Sigmoid colon (tissue), 7 donors: ENCODE measurements around the gene AUNIP. TPM values are rescaled to one million over a fixed set of nuclear protein-coding genes. Genes with fewer than 3 reads are reported as not detected.

Source experiments
- DNase-seq: peaks from one replicate; pipeline ENCODE4 v3.0.0-alpha.2; 2019
- H3K27ac ChIP-seq, 4 donors: fragments of 200-600 bp; sonication (generic); one replicate each; pipeline ENCODE4 v1.5.1; 2016 to 2019; ENCODE audit warnings: mild to moderate bottlenecking in 1 of 4
- H3K27me3 ChIP-seq, 3 donors: fragments of 200-600 bp; sonication (generic); one replicate each; pipeline ENCODE4 v1.5.1; 2019; ENCODE audit warnings: mild to moderate bottlenecking in 1 of 3
- H3K36me3 ChIP-seq, 4 donors: fragments of 200-600 bp; sonication (generic); one replicate each; pipeline ENCODE4 v1.5.1; 2016 to 2019
- H3K4me1 ChIP-seq, 4 donors: fragments of 200-600 bp; sonication (generic); one replicate each; pipeline ENCODE4 v1.5.1; 2017 to 2019
- H3K4me3 ChIP-seq, 4 donors: fragments of 200-600 bp; sonication (generic); one replicate each; pipeline ENCODE4 v1.5.1; 2017 to 2019; ENCODE audit warnings: mild to moderate bottlenecking in 2 of 4, moderate library complexity in 1 of 4
- H3K9me3 ChIP-seq, 4 donors: fragments of 200-600 bp in 3 of 4; sonication (generic) in 3 of 4; one replicate each; pipeline versions ENCODE4 v1.5.1 to v1.6.1; 2013 to 2019
- EP300 ChIP-seq, 4 donors: sonication (generic); formaldehyde crosslinking; IDR thresholded peaks; one replicate each; pipeline ENCODE4 v1.6.1; 2017; ENCODE audit warnings: antibody characterized with exemption in 4 of 4
- POLR2A ChIP-seq, 2 donors: fragments of 450-650 bp; IDR thresholded peaks; one replicate each; pipeline ENCODE4 v1.6.1; 2016; ENCODE audit warnings: antibody characterized with exemption in 2 of 2, mild to moderate bottlenecking in 2 of 2, moderate library complexity in 2 of 2
- POLR2AphosphoS5 ChIP-seq, 4 donors: sonication (generic); formaldehyde crosslinking; IDR thresholded peaks; one replicate each; pipeline ENCODE4 v1.6.1; 2017; ENCODE audit warnings: antibody characterized with exemption in 4 of 4
- WGBS, 2 donors: extraction: QIAGEN DNeasy Blood & Tissue Kit; methylation state at CpG; one replicate each; pipeline ENCODE4 v1.1.7; 2013; 5-methylcytosine and 5-hydroxymethylcytosine counted together
- intact Hi-C: fragments of 100-400 bp; cut with DNase I; formaldehyde crosslinking; loops from one replicate; pipeline ENCODE4 v1.15.1; 2023
- polyA plus RNA-seq, 3 donors: library from polyadenylated mRNA; stranded (reverse); fragments of 200-250 nt; gene quantifications; one replicate each; pipeline ENCODE4 v1.2.3, GENCODE V29; 2013
- total RNA-seq, 4 donors: library from RNA; depleted of rRNA; stranded (reverse); fragments of >200 nt; gene quantifications; one replicate each; pipeline ENCODE4 v1.1.0, GENCODE V29; 2016
- TF ChIP-seq, protein P1 (sequence below), 4 experiments: fragments of 450-650 bp in 3 of 4; fragments of 200-600 bp in 1 of 4; IDR thresholded peaks; one replicate each; pipeline ENCODE4 v1.5.1; 2016 to 2019; ENCODE audit warnings: antibody characterized with exemption in 4 of 4, mild to moderate bottlenecking in 3 of 4, moderate library complexity in 2 of 4
- donor health status: healthy with polysubstance abuse.
- donor health status: Bipolar disorder and iron deficiency.
- donor health status: healthy.

AUNIP gene
- total and polyA plus RNA-seq, 7 donors, result 0.46 to 1.9 TPM; not detected in 5

DNA sequence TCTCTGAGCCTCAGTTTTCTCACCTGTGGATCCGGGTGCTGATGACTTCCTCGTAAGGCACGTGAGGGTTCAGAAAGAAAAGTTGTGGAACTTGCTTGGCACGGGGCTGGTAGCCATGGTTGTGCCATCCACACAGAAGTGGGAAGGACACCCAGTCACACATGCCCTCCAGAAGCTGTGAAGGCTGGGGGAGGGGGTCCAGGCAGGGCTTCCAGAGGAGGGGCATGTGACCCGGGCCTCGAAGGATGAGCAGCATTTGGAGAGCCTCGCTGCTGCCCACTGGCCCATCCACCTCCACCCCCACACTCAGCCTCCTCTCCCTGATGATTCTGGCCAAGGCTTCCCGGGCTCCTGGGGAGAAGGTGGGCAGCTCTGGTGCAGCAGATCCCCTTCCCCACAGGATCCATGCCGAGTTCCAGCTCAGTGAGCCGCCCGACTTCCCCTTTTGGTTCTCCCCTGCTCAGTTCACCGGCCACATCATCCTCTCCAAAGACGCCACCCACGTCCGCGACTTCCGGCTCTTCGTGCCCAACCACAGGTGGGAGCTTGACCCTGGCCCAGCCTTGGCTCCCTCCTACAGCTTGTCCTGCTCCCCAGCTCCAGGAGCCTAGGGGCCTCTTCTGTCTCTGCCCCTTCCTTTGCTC lies 49.9 kb downstream of the AUNIP start:
- intact Hi-C loops, result no loop called here
- Histone ChIP-seq H3K9me3 (no peaks in the 10 kb centered on the region), H3K36me3 (peaks cover 11 to 76% (median 41%) of the 10 kb centered on the region in 4 donors), H3K4me3 (no peak overlapping the region), H3K4me1 (peaks cover 0 to 39% (median 27%) of the 10 kb centered on the region in 4 donors), H3K27me3 (no peaks in the 10 kb centered on the region), H3K27ac (no peak overlapping the region)
- DNase-seq, result no peak
- no peak for TF ChIP-seq POLR2A (IDR thresholded peaks at IDR 0.05)
- TF ChIP-seq POLR2AphosphoS5 (IDR thresholded peaks at IDR 0.05), result no peak
- TF ChIP-seq, protein P1, sequence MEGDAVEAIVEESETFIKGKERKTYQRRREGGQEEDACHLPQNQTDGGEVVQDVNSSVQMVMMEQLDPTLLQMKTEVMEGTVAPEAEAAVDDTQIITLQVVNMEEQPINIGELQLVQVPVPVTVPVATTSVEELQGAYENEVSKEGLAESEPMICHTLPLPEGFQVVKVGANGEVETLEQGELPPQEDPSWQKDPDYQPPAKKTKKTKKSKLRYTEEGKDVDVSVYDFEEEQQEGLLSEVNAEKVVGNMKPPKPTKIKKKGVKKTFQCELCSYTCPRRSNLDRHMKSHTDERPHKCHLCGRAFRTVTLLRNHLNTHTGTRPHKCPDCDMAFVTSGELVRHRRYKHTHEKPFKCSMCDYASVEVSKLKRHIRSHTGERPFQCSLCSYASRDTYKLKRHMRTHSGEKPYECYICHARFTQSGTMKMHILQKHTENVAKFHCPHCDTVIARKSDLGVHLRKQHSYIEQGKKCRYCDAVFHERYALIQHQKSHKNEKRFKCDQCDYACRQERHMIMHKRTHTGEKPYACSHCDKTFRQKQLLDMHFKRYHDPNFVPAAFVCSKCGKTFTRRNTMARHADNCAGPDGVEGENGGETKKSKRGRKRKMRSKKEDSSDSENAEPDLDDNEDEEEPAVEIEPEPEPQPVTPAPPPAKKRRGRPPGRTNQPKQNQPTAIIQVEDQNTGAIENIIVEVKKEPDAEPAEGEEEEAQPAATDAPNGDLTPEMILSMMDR (IDR thresholded peaks at IDR 0.05), result no peak
- no peak for TF ChIP-seq EP300 (IDR thresholded peaks at IDR 0.05)
- 71 to 82% methylated on average over 18 of the region's 18 CpGs for WGBS, 2 donors

GRCh38 chr1:25808481-25809244 lies 50.6 kb downstream of the AUNIP start:
- intact Hi-C loops, result no loop called here
- H3K4me1 ChIP-seq, result peaks cover 0 to 45% (median 31%) of the 10 kb centered on the region in 4 donors
- no peak overlapping the region for H3K4me3 ChIP-seq
- TF ChIP-seq, protein P1 (IDR thresholded peaks at IDR 0.05), result no peak
- TF ChIP-seq POLR2A (IDR thresholded peaks at IDR 0.05) (no peak), EP300 (IDR thresholded peaks at IDR 0.05) (no peak), POLR2AphosphoS5 (IDR thresholded peaks at IDR 0.05) (no peak)
- peaks cover 4 to 68% (median 34%) of the 10 kb centered on the region in 4 donors for H3K36me3 ChIP-seq
- 92% methylated on average over 34 of the region's 34 CpGs for WGBS, 2 donors
- no peak overlapping the region for H3K27ac ChIP-seq
- DNase-seq, result no peak
- H3K27me3 ChIP-seq, result no peaks in the 10 kb centered on the region
- no peaks in the 10 kb centered on the region for H3K9me3 ChIP-seq

DNA sequence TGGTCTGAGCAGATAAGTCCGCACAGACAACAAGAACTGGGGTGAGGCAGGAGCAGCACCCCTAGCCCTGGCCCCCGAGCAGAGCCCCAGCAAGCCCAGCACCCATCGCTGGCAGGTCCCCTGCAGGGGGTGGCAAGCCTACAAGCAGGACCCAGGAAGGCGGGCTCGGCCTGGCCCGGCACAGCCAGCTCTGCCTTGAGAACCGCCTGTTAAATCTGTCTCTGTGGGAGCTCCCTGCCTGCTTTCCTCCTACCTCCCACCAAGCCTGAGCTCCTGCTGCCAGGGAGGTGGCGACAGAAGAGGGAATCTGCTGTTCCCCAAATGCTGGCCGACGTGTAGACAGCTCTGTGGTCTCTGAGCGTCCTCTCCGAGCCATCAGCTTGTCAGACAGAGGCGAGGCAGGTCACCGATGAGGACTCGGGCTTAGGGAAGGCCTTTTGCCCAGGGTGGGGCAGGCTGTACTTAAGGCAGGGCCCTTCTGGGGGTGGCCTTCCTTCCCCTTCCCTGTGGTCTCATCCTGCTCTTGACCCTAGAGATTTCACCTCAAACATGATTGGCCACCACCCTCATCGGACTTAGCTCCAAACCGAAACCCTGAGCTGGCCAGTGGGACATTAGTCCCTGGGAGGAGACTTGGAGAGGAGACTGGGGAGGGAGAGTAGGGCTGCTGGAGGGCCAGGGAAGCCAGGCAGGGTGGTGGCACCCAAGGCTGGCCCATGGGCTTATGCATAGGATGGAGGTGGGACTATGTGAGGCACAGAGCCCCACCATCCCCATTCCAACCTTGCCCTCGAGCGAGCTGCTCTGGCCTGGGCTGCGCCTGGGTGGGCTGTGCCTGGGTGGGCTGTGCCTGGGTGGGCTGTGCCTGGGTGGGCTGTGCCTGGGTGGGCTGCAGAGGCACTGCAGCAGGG lies 51.5 kb downstream of the AUNIP start:
- no peak for TF ChIP-seq POLR2AphosphoS5 (IDR thresholded peaks at IDR 0.05)
- no peak for TF ChIP-seq EP300 (IDR thresholded peaks at IDR 0.05)
- no peak for TF ChIP-seq POLR2A (IDR thresholded peaks at IDR 0.05)
- TF ChIP-seq, protein P1 (IDR thresholded peaks at IDR 0.05), result no peak
- H3K9me3 ChIP-seq, result no peaks in the 10 kb centered on the region
- peaks cover 0 to 51% (median 37%) of the 10 kb centered on the region in 4 donors for H3K4me1 ChIP-seq
- 82 to 88% methylated on average over 20 of the region's 20 CpGs for WGBS, 2 donors
- intact Hi-C loops, result no loop called here
- peak overlapping the region in 2 of 4 donors; percentile 4 to 19 for H3K27ac ChIP-seq
- no peaks in the 10 kb centered on the region for H3K27me3 ChIP-seq
- H3K36me3 ChIP-seq, result peaks cover 4 to 59% (median 28%) of the 10 kb centered on the region in 4 donors
- H3K4me3 ChIP-seq, result no peak overlapping the region
- no peak for DNase-seq

DNA sequence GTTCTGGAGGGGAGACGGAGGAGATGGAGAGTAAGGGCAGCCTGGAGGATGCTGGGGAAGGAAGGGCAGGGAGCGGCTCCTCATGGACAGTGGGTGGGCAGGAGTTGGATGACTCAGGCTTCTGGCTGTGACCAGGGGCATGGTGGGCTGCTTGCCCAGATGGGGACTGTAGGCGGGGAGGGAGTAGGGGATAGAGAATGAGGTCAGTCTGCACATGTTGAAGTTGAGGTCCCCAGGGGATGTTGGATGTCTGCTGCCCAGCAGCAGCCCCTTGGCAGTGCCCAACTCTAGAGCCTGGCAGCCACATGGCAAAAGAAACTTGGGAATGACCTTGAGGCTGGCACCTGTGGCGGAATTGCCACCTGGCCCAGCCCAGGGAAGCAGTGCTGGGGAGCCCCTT lies 52.8 kb downstream of the AUNIP start:
- H3K36me3 ChIP-seq, result peaks cover 1 to 48% (median 22%) of the 10 kb centered on the region in 4 donors
- no peak overlapping the region for H3K4me3 ChIP-seq
- intact Hi-C loops, result no loop called here
- TF ChIP-seq, protein P1 (IDR thresholded peaks at IDR 0.05), result no peak
- TF ChIP-seq EP300 (IDR thresholded peaks at IDR 0.05), result no peak
- no peak for TF ChIP-seq POLR2A (IDR thresholded peaks at IDR 0.05)
- no peak for TF ChIP-seq POLR2AphosphoS5 (IDR thresholded peaks at IDR 0.05)
- H3K27me3 ChIP-seq, result no peaks in the 10 kb centered on the region
- 85 to 90% methylated on average over 4 of the region's 4 CpGs for WGBS, 2 donors
- H3K4me1 ChIP-seq, result peaks cover 0 to 63% (median 49%) of the 10 kb centered on the region in 4 donors
- DNase-seq, result no peak
- H3K9me3 ChIP-seq, result no peaks in the 10 kb centered on the region
- H3K27ac ChIP-seq, result peak overlapping the region; percentile 46 to 65 (median 60)
